A673 (cell line): Measurements from ENCODE around the gene SIVA1.

Experiments
- EZH2 ChIP-seq: fragments of 200-600 bp; sonication (generic); IDR thresholded peaks from 2 replicates; pipeline ENCODE4 v1.6.1; 2017; ENCODE audit warnings: borderline replicate concordance, low read depth, mild to moderate bottlenecking, mixed read lengths, antibody characterized with exemption, low read length; ENCODE audit not compliant: poor library complexity, severe bottlenecking
- TF ChIP-seq, protein P1 (sequence below): fragments of 300-800, 200-600 bp; sonication (generic); conservative IDR thresholded peaks from 2 replicates; pipeline ENCODE4 v1.5.1; 2017; ENCODE audit warnings: low read depth, mild to moderate bottlenecking, antibody characterized with exemption, low read length, moderate library complexity, mixed read lengths

DNA sequence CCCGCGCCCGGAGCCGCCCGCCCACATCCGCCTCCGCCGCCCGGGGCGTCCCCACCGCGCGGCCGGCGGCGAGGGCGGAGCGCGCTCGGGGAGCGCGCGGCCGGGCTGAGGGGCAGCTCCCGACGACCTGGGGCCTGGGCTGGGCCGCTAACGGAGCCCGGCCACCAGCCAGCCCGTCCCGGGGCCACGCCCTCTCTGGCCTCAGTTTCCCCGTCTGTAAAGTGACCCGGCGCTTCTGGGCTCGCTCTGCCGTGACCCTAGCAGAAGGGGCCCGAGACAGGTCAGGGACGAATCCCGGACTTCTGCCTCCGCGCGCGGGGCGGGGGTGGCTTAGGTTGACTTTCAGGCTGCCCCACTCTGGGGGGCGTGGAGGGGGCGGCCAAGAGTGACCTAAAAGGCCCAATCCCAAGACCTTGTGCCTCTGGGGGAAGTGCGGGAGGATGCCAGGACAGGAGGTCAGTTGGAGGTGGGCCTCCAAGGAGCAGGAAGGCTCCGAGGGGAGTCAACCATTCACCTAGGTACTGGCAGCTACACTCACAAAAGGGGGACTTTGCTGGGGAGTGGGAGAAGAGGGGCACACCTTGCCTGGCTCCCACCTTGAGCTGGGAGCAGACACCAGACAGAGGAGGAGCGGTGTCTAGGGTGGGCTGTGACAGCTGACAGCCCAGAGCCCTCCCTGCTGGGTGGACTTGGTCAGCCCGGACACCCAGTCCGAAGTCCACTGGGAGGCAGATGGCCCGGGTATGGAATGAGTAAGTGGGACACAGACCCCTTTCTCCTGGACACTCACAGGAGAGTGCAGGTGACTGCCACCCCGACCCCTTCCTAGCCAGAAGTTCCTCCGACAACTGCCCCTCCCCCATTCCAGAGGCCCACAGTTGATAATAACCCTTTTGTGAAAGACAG lies 43.1 kb downstream of the SIVA1 start:
- TF ChIP-seq, protein P1, sequence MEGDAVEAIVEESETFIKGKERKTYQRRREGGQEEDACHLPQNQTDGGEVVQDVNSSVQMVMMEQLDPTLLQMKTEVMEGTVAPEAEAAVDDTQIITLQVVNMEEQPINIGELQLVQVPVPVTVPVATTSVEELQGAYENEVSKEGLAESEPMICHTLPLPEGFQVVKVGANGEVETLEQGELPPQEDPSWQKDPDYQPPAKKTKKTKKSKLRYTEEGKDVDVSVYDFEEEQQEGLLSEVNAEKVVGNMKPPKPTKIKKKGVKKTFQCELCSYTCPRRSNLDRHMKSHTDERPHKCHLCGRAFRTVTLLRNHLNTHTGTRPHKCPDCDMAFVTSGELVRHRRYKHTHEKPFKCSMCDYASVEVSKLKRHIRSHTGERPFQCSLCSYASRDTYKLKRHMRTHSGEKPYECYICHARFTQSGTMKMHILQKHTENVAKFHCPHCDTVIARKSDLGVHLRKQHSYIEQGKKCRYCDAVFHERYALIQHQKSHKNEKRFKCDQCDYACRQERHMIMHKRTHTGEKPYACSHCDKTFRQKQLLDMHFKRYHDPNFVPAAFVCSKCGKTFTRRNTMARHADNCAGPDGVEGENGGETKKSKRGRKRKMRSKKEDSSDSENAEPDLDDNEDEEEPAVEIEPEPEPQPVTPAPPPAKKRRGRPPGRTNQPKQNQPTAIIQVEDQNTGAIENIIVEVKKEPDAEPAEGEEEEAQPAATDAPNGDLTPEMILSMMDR = no peak
- no peak for TF ChIP-seq EZH2
